B cell (primary cell): Measurements from ENCODE around the gene KRT84. TPM values are rescaled to one million over a fixed set of nuclear protein-coding genes. Genes with fewer than 3 reads are reported as not detected.

Experiments
- ATAC-seq: fragments of 200-7000 bp; cut with Tn5 transposase; one replicate; pipeline ENCODE4 v1.10.0; 2021; ENCODE audit warnings: low read depth, mild to moderate bottlenecking, moderate number of reproducible peaks, moderate library complexity
- CTCF ChIA-PET: fragments of 350-600 bp; sonication (Branson Sonifier 250); formaldehyde crosslinking; loops from one replicate; lab custom pipeline; 2021; ENCODE audit warnings: antibody characterized with exemption, inconsistent platforms; lab: Charles Lee
- POLR2A ChIA-PET: fragments of 350-600 bp; sonication (Branson Sonifier 250); formaldehyde crosslinking; loops from one replicate; lab custom pipeline; 2021; ENCODE audit warnings: antibody characterized with exemption; lab: Charles Lee
- DNase-seq: peaks from one replicate; pipeline ENCODE4 v3.0.0; 2013
- H2AFZ ChIP-seq: 2 replicates; pipeline ENCODE4 v1.6.1; 2012; ENCODE audit warnings: mild to moderate bottlenecking, low read depth, low read length; ENCODE audit not compliant: insufficient read depth, poor library complexity, severe bottlenecking
- H3K27ac ChIP-seq, 2 donors: 1 replicate in 1 of 2; 2 replicates in 1 of 2; pipeline ENCODE4 v1.5.1; 2012 to 2013; ENCODE audit warnings: low read length in 2 of 2, mild to moderate bottlenecking in 2 of 2, moderate library complexity in 1 of 2
- H3K27me3 ChIP-seq, 4 experiments: fragments of 200-600 bp in 1 of 4; sonication (generic) in 1 of 4; replicated peaks in 1 of 4; 1 replicate in 2 of 4; 2 replicates in 2 of 4; pipeline versions ENCODE4 v1.6.1 to v1.7.0; 2013 to 2016; ENCODE audit warnings: low read length in 3 of 4, mild to moderate bottlenecking in 2 of 4, mixed read lengths in 1 of 4, moderate library complexity in 1 of 4; ENCODE audit not compliant: insufficient read depth in 4 of 4, control insufficient read depth in 3 of 4; ENCODE audit errors: control extremely low read depth in 1 of 4
- H3K36me3 ChIP-seq, 2 experiments: replicated peaks in 1 of 2; 1 replicate in 1 of 2; 2 replicates in 1 of 2; pipeline versions ENCODE4 v1.6.1 to v1.7.1; 2013; ENCODE audit warnings: low read length in 1 of 2; ENCODE audit not compliant: insufficient read depth in 2 of 2, control insufficient read depth in 1 of 2; ENCODE audit errors: control extremely low read depth in 1 of 2, extremely low read depth in 1 of 2
- H3K4me1 ChIP-seq, 2 donors: fragments of 200-600 bp in 1 of 2; sonication (generic) in 1 of 2; 1 replicate in 1 of 2; 2 replicates in 1 of 2; pipeline versions ENCODE4 v1.5.1 to v1.6.1; 2013 to 2017; ENCODE audit warnings: low read length in 2 of 2; ENCODE audit not compliant: control insufficient read depth in 2 of 2, insufficient read depth in 2 of 2
- H3K4me2 ChIP-seq: replicated peaks from 2 replicates; pipeline ENCODE3; 2012; ENCODE audit warnings: mild to moderate bottlenecking, low read depth, low read length; ENCODE audit not compliant: poor library complexity, severe bottlenecking
- H3K4me3 ChIP-seq, 5 experiments: fragments of 200-600 bp in 1 of 5; sonication (generic) in 1 of 5; 1 replicate in 3 of 5; 2 replicates in 2 of 5; pipeline versions ENCODE4 v1.5.1 to v1.7.0; 2011 to 2016; ENCODE audit warnings: low read length in 4 of 5, mild to moderate bottlenecking in 4 of 5, low read depth in 2 of 5, control low read depth in 1 of 5, moderate library complexity in 1 of 5; ENCODE audit not compliant: insufficient read depth in 1 of 5; ENCODE audit errors: control extremely low read depth in 1 of 5, extremely low read depth in 1 of 5
- H3K79me2 ChIP-seq: fragments of 200-600 bp; sonication (generic); one replicate; pipeline ENCODE4 v1.6.0; 2016; ENCODE audit warnings: low read length; ENCODE audit not compliant: control insufficient read depth, insufficient read depth
- H3K9ac ChIP-seq: fragments of 200-600 bp; sonication (generic); 2 replicates; pipeline ENCODE4 v1.6.1; 2017; ENCODE audit warnings: mild to moderate bottlenecking, low read length, moderate library complexity
- H3K9me3 ChIP-seq, 3 donors: one replicate each; pipeline versions ENCODE4 v1.6.1 to v1.7.1; 2013; ENCODE audit warnings: low read length in 2 of 3; ENCODE audit not compliant: control insufficient read depth in 2 of 3, insufficient read depth in 1 of 3; ENCODE audit errors: control extremely low read depth in 1 of 3
- H4K20me1 ChIP-seq: 2 replicates; pipeline ENCODE4 v1.6.0; 2012; ENCODE audit warnings: mild to moderate bottlenecking, low read length; ENCODE audit not compliant: insufficient read depth, control insufficient read depth, poor library complexity, severe bottlenecking
- H3K27ac Mint-ChIP-seq: one replicate; pipeline ENCODE4 v1.8.0; 2021; ENCODE audit warnings: mixed read lengths
- H3K27me3 Mint-ChIP-seq: one replicate; pipeline ENCODE4 v1.8.0; 2021; ENCODE audit warnings: mixed read lengths
- H3K4me1 Mint-ChIP-seq: one replicate; pipeline ENCODE4 v1.8.0; 2021; ENCODE audit warnings: mixed read lengths
- H3K4me3 Mint-ChIP-seq: one replicate; pipeline ENCODE4 v1.8.0; 2021; ENCODE audit warnings: mixed read lengths
- H3K9me3 Mint-ChIP-seq: one replicate; pipeline ENCODE4 v1.8.0; 2022; ENCODE audit warnings: mixed read lengths; ENCODE audit not compliant: insufficient read depth
- CTCF ChIP-seq: fragments of 200-600 bp; IDR thresholded peaks from one replicate; pipeline ENCODE4 v1.8.0; 2022; ENCODE audit warnings: antibody characterized with exemption, mild to moderate bottlenecking
- EZH2 ChIP-seq: IDR thresholded peaks from 2 replicates; pipeline ENCODE4 v1.6.1; 2012; ENCODE audit warnings: borderline replicate concordance, low read depth, mild to moderate bottlenecking, moderate library complexity, low read length; ENCODE audit not compliant: insufficient read depth, poor library complexity, severe bottlenecking
- WGBS: methylation state at CpG from one replicate; pipeline ENCODE4 v1.1.5; 2013; ENCODE audit warnings: missing lambda C conversion rate; ENCODE audit not compliant: insufficient coverage; 5-methylcytosine and 5-hydroxymethylcytosine counted together
- intact Hi-C: fragments of 100-400 bp; cut with micrococcal nuclease; formaldehyde crosslinking; loops from one replicate; pipeline ENCODE4 v1.10.0; 2022
- polyA plus RNA-seq: library from polyadenylated mRNA; depleted of rRNA; stranded (reverse); fragments of >200 nt; gene quantifications from 2 replicates; pipeline ENCODE4 v1.2.3, GENCODE V29; 2012
- total RNA-seq, 2 donors: library from RNA; stranded (reverse); fragments of 120-200 nt in 1 of 2; gene quantifications; 1 replicate in 1 of 2; 2 replicates in 1 of 2; pipeline versions ENCODE4 v1.2.3 to v1.2.4, GENCODE V29; 2013 to 2022

The KRT84 gene
- total and polyA plus RNA-seq, 2 donors (not counting 1 experiment from before 2014, with no cell fraction given): not detected

GRCh38 chr12:52350021-52350620, 35.3 kb downstream of the KRT84 start:
- TF ChIP-seq EZH2 (no peak), CTCF (no peak)
- Mint-ChIP-seq H3K4me3 (no peak overlapping the region), H3K4me1 (peaks cover 3% of the 10 kb centered on the region), H3K9me3 (no peaks in the 10 kb centered on the region), H3K27me3 (peaks cover 19% of the 10 kb centered on the region), H3K27ac (no peak overlapping the region)
- Histone ChIP-seq H3K4me1 (no peaks in the 10 kb centered on the region), H3K36me3 (no peaks in the 10 kb centered on the region), H2AFZ (no peak overlapping the region), H3K79me2 (no peaks in the 10 kb centered on the region), H3K27ac (no peak overlapping the region), H3K4me2 (no peak overlapping the region), H4K20me1 (no peaks in the 10 kb centered on the region), H3K9ac (no peak overlapping the region), H3K27me3 (peaks cover 0 to 9% (median 3%) of the 10 kb centered on the region in 4 experiments), H3K9me3 (no peaks in the 10 kb centered on the region), H3K4me3 (no peak overlapping the region)
- intact Hi-C loops: no loop called here
- ATAC-seq (no peak), DNase-seq (no peak)
- ChIA-PET CTCF (interaction anchor here (0.7 to 1.1 kb wide), 2 partner anchors 15 to 630 kb away, joined by 3 read pairs; no protein-coding TSS in a partner anchor), POLR2A (no interaction called here)
- 92% methylated on average over 8 of the region's 8 CpGs for WGBS

GRCh38 chr12:52349196-52349595, 36.3 kb downstream of the KRT84 start:
- H4K20me1 ChIP-seq: no peaks in the 10 kb centered on the region
- H3K79me2 ChIP-seq: no peaks in the 10 kb centered on the region
- peaks cover 15% of the 10 kb centered on the region for H3K27me3 Mint-ChIP-seq
- H3K9me3 ChIP-seq: peaks cover 0 to under 1% (median 0%) of the 10 kb centered on the region in 3 donors
- H3K9ac ChIP-seq: no peak overlapping the region
- TF ChIP-seq EZH2 (no peak), CTCF (no peak)
- H3K36me3 ChIP-seq: no peaks in the 10 kb centered on the region
- no peak overlapping the region for H3K27ac ChIP-seq
- H3K4me3 Mint-ChIP-seq: no peak overlapping the region
- H3K4me1 ChIP-seq: no peaks in the 10 kb centered on the region
- no peak overlapping the region for H2AFZ ChIP-seq
- ATAC-seq (no peak), DNase-seq (no peak)
- no peaks in the 10 kb centered on the region for H3K9me3 Mint-ChIP-seq
- ChIA-PET CTCF (interaction anchor here (0.7 to 1.1 kb wide), 2 partner anchors 14 to 631 kb away, joined by 3 read pairs; no protein-coding TSS in a partner anchor), POLR2A (no interaction called here)
- H3K4me2 ChIP-seq: no peak overlapping the region
- H3K4me1 Mint-ChIP-seq: peaks cover 3% of the 10 kb centered on the region
- 57% methylated on average over 5 of the region's 6 CpGs for WGBS
- no peak overlapping the region for H3K27ac Mint-ChIP-seq
- intact Hi-C loops: no loop called here
- H3K27me3 ChIP-seq: peaks cover 0 to 9% (median 3%) of the 10 kb centered on the region in 4 experiments
- H3K4me3 ChIP-seq: no peak overlapping the region
